Measurements from ENCODE around the gene EVI5.
"Not testable (repeated sequence)": the region's sequence is repeated elsewhere in the genome, so short reads cannot be mapped to it uniquely, and the experiment has no call there.

DNA sequence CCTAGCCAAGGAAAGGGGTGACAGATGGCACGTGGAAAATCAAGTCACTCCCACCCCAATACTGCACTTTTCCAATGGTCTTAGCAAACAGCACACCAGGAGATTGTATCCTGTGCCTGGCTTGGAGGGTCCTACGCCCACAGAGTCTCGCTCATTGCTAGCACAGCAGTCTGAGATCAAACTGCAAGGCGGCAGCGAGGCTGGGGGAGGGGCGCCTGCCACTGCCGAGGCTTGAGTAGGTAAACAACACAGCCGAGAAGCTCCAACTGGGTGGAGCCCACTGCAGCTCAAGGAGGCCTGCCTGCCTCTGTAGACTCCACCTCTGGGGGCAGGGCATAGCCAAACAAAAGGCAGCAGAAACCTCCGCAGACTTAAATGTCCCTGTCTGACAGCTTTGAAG, 195.5 kb downstream of the EVI5 start:
- TF ChIP-seq POLR2A, POLR2AphosphoS5, EP300 (IDR thresholded peaks at IDR 0.05): not testable (repeated sequence)
- TF ChIP-seq, protein P1, sequence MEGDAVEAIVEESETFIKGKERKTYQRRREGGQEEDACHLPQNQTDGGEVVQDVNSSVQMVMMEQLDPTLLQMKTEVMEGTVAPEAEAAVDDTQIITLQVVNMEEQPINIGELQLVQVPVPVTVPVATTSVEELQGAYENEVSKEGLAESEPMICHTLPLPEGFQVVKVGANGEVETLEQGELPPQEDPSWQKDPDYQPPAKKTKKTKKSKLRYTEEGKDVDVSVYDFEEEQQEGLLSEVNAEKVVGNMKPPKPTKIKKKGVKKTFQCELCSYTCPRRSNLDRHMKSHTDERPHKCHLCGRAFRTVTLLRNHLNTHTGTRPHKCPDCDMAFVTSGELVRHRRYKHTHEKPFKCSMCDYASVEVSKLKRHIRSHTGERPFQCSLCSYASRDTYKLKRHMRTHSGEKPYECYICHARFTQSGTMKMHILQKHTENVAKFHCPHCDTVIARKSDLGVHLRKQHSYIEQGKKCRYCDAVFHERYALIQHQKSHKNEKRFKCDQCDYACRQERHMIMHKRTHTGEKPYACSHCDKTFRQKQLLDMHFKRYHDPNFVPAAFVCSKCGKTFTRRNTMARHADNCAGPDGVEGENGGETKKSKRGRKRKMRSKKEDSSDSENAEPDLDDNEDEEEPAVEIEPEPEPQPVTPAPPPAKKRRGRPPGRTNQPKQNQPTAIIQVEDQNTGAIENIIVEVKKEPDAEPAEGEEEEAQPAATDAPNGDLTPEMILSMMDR (IDR thresholded peaks at IDR 0.05), result not testable (repeated sequence)
